Stimulated activated CD8-positive, alpha-beta memory T cell treated with anti-CD3 and anti-CD28 coated beads, Interleukin-7, amount 100 ng/mL, for 1 hour (primary cell): ENCODE measurements around the gene NAGPA.
"Not testable (repeated sequence)": the region's sequence is repeated elsewhere in the genome, so short reads cannot be mapped to it uniquely, and the experiment has no call there.

Experiments used
- DNase-seq, 2 donors: peaks; one replicate each; pipeline ENCODE4 v3.0.0-alpha.2; 2020; ENCODE audit warnings: low read depth in 2 of 2

The NAGPA gene

GRCh38 chr16:5033256-5034166, at the start of gene NAGPA:
Gene NAGPA (minus strand): TSS chr16:5033935. CDS start chr16:5033914, 21 bp downstream.
- DNase-seq, result peak; percentile 61 to 64

GRCh38 chr16:5080996-5081395, 47.3 kb upstream of the NAGPA start:
- not testable (repeated sequence) for DNase-seq

- DNase-seq, result not testable (repeated sequence)
Observed at GRCh38 chr16:5080461-5080860, 46.7 kb upstream of the NAGPA start.

GRCh38 chr16:5078626-5079025, 44.9 kb upstream of the NAGPA start:
- DNase-seq, result no peak

- DNase-seq, result no peak
Observed at GRCh38 chr16:5077304-5077703, 43.6 kb upstream of the NAGPA start.

DNA sequence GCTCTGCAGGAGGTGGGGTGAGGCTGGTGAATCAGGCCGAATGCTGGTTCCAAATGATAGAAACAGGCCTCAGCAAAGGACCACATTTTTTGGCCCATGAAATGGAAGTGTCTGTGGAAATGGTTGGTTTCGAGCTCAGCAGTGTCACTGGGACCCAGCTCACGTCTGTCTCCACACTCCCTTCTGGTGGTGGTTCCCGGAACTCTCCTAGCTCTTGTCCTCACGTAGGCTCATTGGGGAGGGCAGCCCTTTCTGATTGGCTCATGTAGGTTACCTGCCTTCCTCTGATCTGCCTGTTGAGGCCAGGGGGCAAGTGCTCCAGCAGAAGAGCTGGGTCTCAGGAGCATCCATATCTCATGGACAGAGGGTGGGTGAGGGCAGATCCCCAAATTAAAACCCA, 41.9 kb upstream of the NAGPA start:
- DNase-seq, result no peak

- DNase-seq, result not testable (repeated sequence)
Observed at GRCh38 chr16:5073771-5074170, 40.0 kb upstream of the NAGPA start.

- no peak for DNase-seq
Observed at GRCh38 chr16:5073279-5073629, 39.5 kb upstream of the NAGPA start.

- DNase-seq, result no peak
Observed at GRCh38 chr16:5072334-5073278, 38.9 kb upstream of the NAGPA start.

DNA sequence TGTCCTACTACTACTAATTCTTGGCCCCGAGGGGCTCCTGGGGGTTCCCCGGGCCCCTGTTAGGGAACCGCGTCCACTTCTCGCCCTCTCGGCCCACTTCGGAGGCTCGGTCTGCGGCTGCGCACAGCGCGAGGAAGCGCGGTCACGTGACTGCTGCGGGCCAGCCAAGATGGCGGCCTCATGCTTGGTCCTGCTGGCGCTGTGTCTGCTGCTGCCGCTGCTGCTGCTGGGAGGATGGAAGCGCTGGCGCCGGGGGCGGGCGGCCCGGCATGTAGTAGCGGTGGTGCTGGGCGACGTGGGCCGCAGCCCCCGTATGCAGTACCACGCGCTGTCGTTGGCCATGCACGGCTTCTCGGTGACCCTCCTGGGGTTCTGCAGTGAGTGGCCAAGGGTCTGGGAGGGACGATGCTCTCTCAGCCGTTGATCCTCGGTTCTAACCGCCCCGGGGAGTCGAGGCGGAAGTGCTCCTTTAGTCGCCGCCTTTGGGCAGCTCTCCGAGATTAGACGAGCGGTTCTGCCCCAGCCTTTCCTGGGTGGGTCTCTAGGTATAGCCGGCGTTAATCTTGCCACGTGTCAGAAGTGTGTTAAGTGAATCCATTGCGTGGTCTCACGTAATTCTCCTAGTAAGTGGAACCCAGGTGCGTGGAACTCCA, 38.1 kb upstream of the NAGPA start, which contains the start of gene ALG1:
Gene ALG1, plus strand, starts transcription at position 163 of the 653 bp plus-strand sequence. Its CDS starts 7 bp downstream, at position 170.
- peak; percentile 83 to 84 for DNase-seq

DNA sequence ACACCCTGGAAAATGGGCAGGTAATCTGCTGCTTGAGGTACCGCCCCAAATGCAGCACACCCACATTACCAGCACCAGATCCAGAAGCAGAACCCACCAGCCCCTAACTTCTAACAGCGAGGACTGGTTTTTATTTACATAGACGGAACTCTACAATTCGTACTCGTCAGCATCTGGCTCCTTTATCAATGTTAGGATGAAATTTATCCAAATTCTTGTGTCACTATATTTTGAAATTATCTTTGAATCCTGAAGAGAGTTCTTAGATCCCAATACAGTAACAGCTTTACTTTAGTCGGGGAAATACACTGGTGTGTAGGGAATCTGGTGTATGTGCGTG, 37.6 kb upstream of the NAGPA start:
- no peak for DNase-seq

DNA sequence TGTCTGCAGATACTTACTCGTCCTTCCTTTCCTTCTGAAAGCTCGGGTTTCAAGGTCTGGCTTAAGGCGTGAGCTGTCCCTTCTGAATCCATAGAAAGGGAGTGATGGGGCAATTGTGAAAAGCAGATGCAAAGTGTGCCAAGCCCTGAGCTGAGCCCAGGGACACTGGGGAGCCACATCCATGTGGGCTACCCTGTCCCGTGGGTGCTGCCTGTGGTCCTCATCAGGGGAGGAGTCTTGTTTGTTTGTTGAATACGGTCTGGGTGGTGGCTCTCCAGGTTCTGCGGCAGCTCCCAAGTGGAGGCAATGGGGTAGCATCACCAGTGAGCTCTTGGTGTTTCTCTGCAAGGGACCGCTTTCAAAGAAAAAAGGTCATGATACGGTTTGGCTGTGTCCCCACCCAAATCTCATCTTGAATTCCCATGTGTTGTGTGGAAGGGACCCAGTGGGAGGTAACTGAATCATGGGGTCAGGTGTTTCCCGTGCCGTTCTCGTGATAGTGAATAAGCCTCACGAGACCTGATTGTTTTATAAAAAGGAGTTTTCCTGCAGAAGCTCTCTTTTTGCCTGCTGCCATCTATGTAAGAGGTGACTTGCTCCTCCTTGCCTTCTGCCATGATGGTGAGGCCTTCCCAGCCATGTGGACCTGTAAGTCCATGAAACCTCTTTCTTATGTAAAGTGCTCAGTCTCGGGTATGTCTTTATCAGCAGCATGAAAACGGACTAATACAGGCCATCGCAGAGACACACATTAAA, 36.9 kb upstream of the NAGPA start:
- no peak for DNase-seq

- DNase-seq, result no peak
Observed at GRCh38 chr16:5069854-5070253, 36.1 kb upstream of the NAGPA start.

- no peak for DNase-seq
Observed at GRCh38 chr16:5069048-5069447, 35.3 kb upstream of the NAGPA start.

- DNase-seq, result no peak
Observed at GRCh38 chr16:5066511-5066910, 32.8 kb upstream of the NAGPA start.

- DNase-seq, result no peak
Observed at GRCh38 chr16:5065813-5066212, 32.1 kb upstream of the NAGPA start, which contains the start of gene C16orf89. Gene C16orf89 (minus strand): TSS chr16:5065956. CDS start chr16:5065908, 48 bp downstream.

DNA sequence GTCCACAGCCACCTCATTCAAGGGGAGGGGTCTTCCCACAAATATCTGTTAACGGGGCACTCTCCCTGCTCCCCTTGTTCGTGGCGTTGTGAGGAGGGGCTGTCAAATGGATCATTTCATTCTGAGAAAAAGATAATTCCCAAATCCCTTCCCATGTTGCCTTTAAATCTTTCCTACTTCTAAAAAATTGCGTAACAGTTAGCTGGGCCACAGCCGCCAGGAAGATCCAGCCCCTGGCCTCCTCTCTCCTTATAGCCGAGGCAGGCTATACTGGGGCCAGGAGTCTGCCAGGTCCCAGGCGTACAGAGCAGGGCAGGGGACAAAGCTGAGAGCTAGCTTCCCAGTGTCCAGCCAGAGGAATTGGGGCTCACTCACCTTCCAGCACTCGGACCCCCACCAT, 31.6 kb upstream of the NAGPA start:
- DNase-seq, result no peak

- no peak for DNase-seq
Observed at GRCh38 chr16:5064915-5065314, 31.2 kb upstream of the NAGPA start.

DNA sequence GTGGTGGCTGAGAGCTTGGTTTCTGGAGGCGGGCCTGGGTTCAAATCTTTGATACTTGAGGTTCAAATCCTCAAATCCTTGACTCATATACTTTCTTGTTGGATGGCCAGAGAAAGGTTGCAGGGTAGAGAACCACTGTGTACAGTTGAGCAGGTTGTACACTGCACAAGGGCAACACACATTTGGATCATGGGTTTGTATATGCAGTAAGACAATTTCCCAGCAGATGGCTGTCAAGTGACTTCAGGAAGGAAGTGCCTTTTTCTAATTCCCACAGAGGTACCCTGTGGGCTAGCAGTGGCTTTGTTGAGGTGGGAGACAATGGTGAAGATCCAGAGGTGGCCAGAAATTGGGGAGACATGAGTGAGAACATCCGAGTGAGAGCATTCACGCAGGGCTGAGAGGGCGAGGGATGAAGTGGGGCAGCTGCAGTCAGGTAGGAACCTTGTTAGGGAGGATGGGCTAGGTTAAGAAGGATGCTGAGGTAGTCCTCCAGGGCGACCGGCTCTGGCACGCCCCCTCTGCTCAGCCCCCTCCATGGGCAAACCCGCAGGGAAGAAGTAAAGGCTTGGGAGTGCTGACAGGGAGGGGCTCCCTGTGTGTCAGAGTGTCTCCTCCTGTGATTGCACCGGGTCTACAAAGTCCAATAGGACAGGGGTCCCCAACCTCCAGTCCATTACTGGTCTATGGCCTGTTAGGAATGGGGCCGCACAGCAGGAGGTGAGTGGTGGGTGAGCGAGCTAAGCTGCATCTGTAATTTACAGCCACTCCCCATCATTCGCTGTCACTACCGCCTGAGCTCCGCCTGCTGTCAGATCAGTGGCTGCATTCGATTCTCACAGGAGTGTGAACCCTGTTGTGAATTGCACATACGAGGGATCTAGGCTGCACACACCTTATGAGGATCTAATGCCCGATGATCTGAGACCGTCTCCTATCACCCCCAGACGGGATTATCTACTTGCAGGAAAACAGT, 29.3 kb upstream of the NAGPA start:
- no peak for DNase-seq

- no peak for DNase-seq
Observed at GRCh38 chr16:5062051-5062450, 28.3 kb upstream of the NAGPA start.
